Neural progenitor cell (in vitro differentiated cells): ENCODE results near the gene ZNF512.

ENCODE experiments used
- CTCF ChIP-seq: fragments of 200-600 bp; sonication (generic); IDR thresholded peaks from 2 replicates; pipeline ENCODE4 v1.5.1; 2017; ENCODE audit warnings: antibody characterized with exemption, mild to moderate bottlenecking
- EZH2 ChIP-seq: fragments of 200-600 bp; sonication (generic); IDR thresholded peaks from 2 replicates; pipeline ENCODE4 v1.6.1; 2017; ENCODE audit warnings: antibody characterized with exemption, mild to moderate bottlenecking, moderate library complexity
- EZH2phosphoT487 ChIP-seq: fragments of 200-600 bp; sonication (generic); IDR thresholded peaks from 2 replicates; pipeline ENCODE4 v1.6.1; 2017; ENCODE audit warnings: antibody characterized with exemption

DNA sequence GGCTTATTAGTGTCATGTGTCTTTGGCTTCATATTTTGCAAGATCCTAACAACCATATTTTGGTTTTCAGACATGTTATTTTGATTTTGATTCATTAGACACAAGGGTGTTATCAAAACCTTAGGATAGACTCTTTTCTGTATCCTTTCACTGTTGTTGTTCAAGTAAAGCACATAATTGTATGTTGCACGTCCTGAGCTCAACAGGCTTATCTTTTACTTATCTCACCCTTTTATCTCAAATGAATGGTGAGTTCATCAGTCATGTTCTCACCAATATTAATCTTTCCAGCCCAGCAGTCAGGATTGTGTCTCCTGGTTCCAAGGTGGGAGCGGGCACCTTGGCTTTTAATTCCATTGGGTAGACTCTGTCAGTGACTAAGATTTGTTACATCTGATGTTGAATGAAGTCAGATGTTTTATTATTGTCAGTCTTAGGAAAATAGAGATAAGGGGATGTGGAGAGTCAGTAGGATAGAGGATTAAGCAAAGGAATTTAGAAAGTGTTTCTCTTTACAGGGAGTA lies 57.9 kb downstream of the ZNF512 start:
- TF ChIP-seq CTCF (no peak), EZH2phosphoT487 (no peak), EZH2 (no peak)
